HuH-7 (cell line): ENCODE results near the gene NEIL3.

Experiments
- DNase-seq: peaks from one replicate; pipeline ENCODE4 v3.0.0; 2011; ENCODE audit warnings: low spot score

The NEIL3 gene

GRCh38 chr4:177367336-177367735 is 57.7 kb downstream of the NEIL3 start:
- peak; percentile 51 for DNase-seq

GRCh38 chr4:177369372-177369771 is 59.7 kb downstream of the NEIL3 start:
- no peak for DNase-seq

- no peak for DNase-seq
These were observed 61.8 kb downstream of the NEIL3 start for GRCh38 chr4:177371461-177371860.

- no peak for DNase-seq
These were observed 65.3 kb downstream of the NEIL3 start for GRCh38 chr4:177374966-177375365.

GRCh38 chr4:177375372-177375771 is 65.7 kb downstream of the NEIL3 start:
- no peak for DNase-seq

- DNase-seq, result no peak
These were observed 66.3 kb downstream of the NEIL3 start for GRCh38 chr4:177376024-177376423.

- no peak for DNase-seq
These were observed 71.1 kb downstream of the NEIL3 start for GRCh38 chr4:177380730-177381287.

- DNase-seq, result no peak
These were observed 72.2 kb downstream of the NEIL3 start for GRCh38 chr4:177381762-177382310.

GRCh38 chr4:177384856-177385397 is 75.3 kb downstream of the NEIL3 start:
- DNase-seq, result no peak

- no peak for DNase-seq
These were observed 76.1 kb downstream of the NEIL3 start for GRCh38 chr4:177385576-177386277.

GRCh38 chr4:177386278-177386815 is 76.7 kb downstream of the NEIL3 start:
- DNase-seq, result no peak

GRCh38 chr4:177391287-177391686 is 81.6 kb downstream of the NEIL3 start:
- DNase-seq, result no peak

GRCh38 chr4:177391953-177392352 is 82.3 kb downstream of the NEIL3 start:
- peak; percentile 49 for DNase-seq

GRCh38 chr4:177393236-177393635 is 83.6 kb downstream of the NEIL3 start:
- DNase-seq, result no peak

- no peak for DNase-seq
These were observed 86.7 kb downstream of the NEIL3 start for GRCh38 chr4:177396352-177396751.

- no peak for DNase-seq
These were observed 90.4 kb downstream of the NEIL3 start for GRCh38 chr4:177400030-177400429.

GRCh38 chr4:177401658-177402273 is 92.1 kb downstream of the NEIL3 start:
- DNase-seq, result no peak

GRCh38 chr4:177403746-177404145 is 94.1 kb downstream of the NEIL3 start:
- no peak for DNase-seq

- DNase-seq, result no peak
These were observed 94.7 kb downstream of the NEIL3 start for GRCh38 chr4:177404342-177404741.

GRCh38 chr4:177404986-177405385 is 95.3 kb downstream of the NEIL3 start:
- no peak for DNase-seq

GRCh38 chr4:177405508-177405907 is 95.8 kb downstream of the NEIL3 start:
- no peak for DNase-seq

GRCh38 chr4:177408023-177408422 is 98.3 kb downstream of the NEIL3 start:
- DNase-seq, result no peak

GRCh38 chr4:177410566-177410965 is 100.9 kb downstream of the NEIL3 start:
- no peak for DNase-seq
